Measurements from ENCODE around the gene SLCO3A1. TPM values are rescaled to one million over a fixed set of nuclear protein-coding genes. Genes with fewer than 3 reads are reported as not detected.

Gene SLCO3A1
- total RNA-seq, 4 donors from 2014 or later, result 23.1 to 62.8 (median 35.1) TPM

DNA sequence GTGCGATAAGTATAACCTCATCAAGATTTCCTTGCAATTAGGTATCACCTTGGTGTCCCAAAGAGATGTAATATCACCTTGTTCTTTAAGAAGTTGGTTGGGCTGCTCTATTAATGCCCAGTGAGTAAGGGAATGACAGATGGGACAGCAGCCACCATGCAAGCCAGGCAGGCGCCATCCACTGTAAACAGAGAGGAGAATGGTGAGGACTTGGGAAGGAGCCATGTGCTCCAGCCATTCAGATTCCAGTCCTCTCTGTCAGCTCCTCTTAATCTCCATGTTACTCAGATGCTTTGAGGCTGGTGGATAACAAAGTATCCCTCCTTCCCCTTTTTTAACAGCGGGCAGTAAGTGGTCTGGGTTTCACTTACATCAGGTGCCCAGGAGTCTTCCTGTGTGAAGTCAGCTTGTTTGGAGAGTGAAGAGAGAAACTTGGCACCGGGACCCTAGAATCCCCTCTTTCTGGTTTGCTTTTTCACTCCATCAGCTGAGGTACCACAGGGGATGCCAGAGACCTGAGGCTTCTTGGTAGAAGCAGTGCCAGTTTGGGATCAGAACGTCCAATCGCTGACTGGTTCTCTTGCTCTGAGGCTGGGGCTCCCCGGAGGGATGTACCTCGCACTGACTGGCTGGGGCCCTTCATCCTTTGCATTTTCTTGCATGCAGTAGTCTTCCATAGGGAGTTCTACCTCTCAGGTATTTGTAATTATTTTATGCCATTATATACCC, 29.5 kb downstream of the SLCO3A1 start:
- no peak for TF ChIP-seq POLR2A (IDR thresholded peaks at IDR 0.05)
- TF ChIP-seq, protein P1, sequence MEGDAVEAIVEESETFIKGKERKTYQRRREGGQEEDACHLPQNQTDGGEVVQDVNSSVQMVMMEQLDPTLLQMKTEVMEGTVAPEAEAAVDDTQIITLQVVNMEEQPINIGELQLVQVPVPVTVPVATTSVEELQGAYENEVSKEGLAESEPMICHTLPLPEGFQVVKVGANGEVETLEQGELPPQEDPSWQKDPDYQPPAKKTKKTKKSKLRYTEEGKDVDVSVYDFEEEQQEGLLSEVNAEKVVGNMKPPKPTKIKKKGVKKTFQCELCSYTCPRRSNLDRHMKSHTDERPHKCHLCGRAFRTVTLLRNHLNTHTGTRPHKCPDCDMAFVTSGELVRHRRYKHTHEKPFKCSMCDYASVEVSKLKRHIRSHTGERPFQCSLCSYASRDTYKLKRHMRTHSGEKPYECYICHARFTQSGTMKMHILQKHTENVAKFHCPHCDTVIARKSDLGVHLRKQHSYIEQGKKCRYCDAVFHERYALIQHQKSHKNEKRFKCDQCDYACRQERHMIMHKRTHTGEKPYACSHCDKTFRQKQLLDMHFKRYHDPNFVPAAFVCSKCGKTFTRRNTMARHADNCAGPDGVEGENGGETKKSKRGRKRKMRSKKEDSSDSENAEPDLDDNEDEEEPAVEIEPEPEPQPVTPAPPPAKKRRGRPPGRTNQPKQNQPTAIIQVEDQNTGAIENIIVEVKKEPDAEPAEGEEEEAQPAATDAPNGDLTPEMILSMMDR (IDR thresholded peaks at IDR 0.05), result no peak
- peak in 1 of 2 donors; percentile 75 for DNase-seq (ENCODE audit: low spot score in 2 of 2)
- intact Hi-C loops (cut with DNase I; ENCODE audit: low total_unique reads), result no loop called here
- 74 to 88% methylated on average over 8 of the region's 8 CpGs for whole genome bisulfite sequencing, 2 donors
- no peak overlapping the region for H3K4me3 ChIP-seq (ENCODE audit: low read depth, poor library complexity, severe bottlenecking)

DNA sequence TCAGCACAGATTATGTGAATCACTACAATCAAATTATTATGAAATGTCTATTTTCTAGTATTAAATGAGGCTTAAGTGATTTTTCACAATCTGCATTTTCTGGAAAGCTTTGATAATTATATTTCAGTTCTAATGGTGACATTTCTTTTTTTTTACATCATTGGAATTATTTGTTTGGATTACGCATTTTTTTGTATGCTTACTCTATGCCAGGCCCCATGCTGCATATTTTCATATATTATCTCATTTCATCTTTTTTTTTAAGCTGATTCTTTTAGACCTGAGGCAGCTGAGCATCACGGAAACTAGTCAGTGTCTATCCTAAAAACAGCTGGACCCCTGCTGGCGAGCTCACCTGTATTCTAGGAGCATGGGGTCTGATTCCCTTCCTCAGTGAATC, 31.1 kb downstream of the SLCO3A1 start:
- 96 to 99% methylated on average over 3 of the region's 3 CpGs for WGBS, 2 donors
- no peak for DNase-seq (ENCODE audit: low spot score in 2 of 2)
- intact Hi-C loops (cut with DNase I; ENCODE audit: low total_unique reads), result no loop called here
- TF ChIP-seq, protein P1 (IDR thresholded peaks at IDR 0.05), result no peak
- no peak overlapping the region for H3K4me3 ChIP-seq (ENCODE audit: low read depth, poor library complexity, severe bottlenecking)

DNA sequence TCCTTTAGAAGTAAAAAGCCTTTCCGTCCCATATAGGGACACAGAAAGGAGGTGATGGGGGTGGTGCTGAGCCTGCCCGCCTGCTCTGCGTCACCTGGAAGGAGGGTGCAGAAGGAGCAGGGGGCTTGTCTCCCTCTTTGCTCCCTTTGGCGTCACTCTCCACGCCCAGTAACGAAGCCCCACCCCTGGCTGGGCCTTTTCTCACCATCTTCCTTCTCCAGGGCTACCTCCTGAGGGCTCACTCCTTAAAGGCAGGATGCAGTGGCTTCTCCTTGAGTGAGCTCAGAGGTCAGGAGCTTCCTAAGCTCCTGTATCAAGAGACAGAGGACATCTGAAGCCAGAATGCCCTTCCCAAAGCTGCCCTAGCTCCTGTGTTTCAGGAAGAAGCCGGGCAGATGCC, 31.5 kb downstream of the SLCO3A1 start:
- no peak for DNase-seq (ENCODE audit: low spot score in 2 of 2)
- no peak for TF ChIP-seq POLR2A (IDR thresholded peaks at IDR 0.05)
- TF ChIP-seq, protein P1 (IDR thresholded peaks at IDR 0.05), result no peak
- 79 to 90% methylated on average over 7 of the region's 7 CpGs for WGBS, 2 donors
- intact Hi-C loops (cut with DNase I; ENCODE audit: low total_unique reads), result no loop called here
- no peak overlapping the region for H3K4me3 ChIP-seq (ENCODE audit: low read depth, poor library complexity, severe bottlenecking)

DNA sequence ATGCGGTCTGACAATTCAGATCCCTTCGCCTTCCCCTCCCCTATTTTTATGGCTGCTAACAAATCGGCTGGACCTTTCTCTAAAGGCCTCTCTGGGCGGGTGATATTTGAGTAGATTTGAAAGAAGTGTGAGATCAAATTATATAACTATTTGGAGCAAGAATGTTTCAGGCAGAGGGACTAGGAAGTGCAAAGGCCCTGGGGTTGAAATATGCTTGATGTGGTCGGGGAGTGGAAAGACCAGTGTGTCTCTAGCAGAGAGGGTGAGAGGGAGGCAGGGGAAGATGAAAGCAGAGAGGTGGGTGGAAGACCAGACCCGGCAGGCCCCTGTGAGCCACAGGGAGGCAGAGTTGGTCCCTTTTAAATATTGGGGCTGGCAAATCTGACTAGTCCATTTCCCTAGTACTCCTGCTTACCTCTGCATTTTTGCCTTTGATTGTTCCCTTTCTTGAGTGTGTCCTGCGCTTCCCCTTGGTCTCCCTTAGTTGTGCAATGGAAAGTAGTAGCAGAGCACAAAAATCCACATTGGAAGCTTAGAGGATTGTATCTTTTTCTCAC, 32.3 kb downstream of the SLCO3A1 start:
- 89 to 90% methylated on average over 7 of the region's 7 CpGs for WGBS, 2 donors
- DNase-seq (ENCODE audit: low spot score in 2 of 2), result no peak
- H3K4me3 ChIP-seq (ENCODE audit: low read depth, poor library complexity, severe bottlenecking), result no peak overlapping the region
- no peak for TF ChIP-seq POLR2A (IDR thresholded peaks at IDR 0.05)
- TF ChIP-seq, protein P1 (IDR thresholded peaks at IDR 0.05), result no peak
- intact Hi-C loops (cut with DNase I; ENCODE audit: low total_unique reads), result no loop called here

DNA sequence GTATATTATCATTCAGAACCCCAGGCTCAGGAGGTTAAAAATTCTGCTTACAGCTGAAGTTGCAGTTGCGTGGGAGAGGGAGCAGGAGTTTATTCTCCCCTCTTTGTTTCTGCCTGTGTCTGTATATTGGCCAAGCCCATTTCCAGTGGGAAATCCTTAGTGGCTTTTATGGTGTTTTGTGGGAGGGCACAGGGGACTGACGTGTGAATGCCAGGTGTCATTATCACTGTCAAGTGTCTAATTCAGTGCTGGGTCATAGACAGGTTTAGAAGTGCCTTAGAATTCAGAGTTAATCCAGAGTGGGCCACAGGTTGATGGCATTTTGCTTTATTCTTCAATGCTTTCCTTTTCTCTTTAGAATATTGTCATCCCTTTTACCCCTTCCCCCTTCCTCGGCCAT, 33.4 kb downstream of the SLCO3A1 start:
- no peak for TF ChIP-seq POLR2A (IDR thresholded peaks at IDR 0.05)
- TF ChIP-seq, protein P1 (IDR thresholded peaks at IDR 0.05), result no peak

More for the DNA sequence above, 33.4 kb downstream of the SLCO3A1 start:
- intact Hi-C loops (cut with DNase I; ENCODE audit: low total_unique reads), result no loop called here
- H3K4me3 ChIP-seq (ENCODE audit: low read depth, poor library complexity, severe bottlenecking), result no peak overlapping the region
- WGBS, 2 donors, result 62 to 72% methylated on average over 3 of the region's 3 CpGs
- DNase-seq (ENCODE audit: low spot score in 2 of 2), result no peak
